Measurements from ENCODE around the gene CPA3. TPM values are rescaled to one million over a fixed set of nuclear protein-coding genes. Genes with fewer than 3 reads are reported as not detected.

The CPA3 gene
- total RNA-seq, 1 experiment from 2014 or later: not detected

DNA sequence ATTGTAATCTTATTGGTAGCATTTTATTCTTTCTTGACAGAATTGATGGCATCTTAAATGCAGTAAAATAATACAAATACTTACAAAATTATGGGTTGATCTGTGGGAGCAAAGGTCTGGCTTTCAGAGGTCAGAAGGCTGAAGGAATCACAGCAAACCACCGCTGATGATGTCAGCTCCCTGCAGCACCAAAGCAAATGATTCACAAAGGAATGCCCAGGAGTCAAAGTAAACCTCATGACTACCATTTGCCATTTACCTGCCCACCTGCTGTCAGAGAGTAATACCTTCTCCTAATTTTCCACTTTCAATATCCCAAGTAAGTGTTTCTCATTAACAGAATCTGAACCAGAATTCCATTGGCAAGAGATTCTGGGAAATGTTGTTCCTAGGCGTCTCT, 46.1 kb downstream of the CPA3 start (continued):
- TF ChIP-seq, protein P1, sequence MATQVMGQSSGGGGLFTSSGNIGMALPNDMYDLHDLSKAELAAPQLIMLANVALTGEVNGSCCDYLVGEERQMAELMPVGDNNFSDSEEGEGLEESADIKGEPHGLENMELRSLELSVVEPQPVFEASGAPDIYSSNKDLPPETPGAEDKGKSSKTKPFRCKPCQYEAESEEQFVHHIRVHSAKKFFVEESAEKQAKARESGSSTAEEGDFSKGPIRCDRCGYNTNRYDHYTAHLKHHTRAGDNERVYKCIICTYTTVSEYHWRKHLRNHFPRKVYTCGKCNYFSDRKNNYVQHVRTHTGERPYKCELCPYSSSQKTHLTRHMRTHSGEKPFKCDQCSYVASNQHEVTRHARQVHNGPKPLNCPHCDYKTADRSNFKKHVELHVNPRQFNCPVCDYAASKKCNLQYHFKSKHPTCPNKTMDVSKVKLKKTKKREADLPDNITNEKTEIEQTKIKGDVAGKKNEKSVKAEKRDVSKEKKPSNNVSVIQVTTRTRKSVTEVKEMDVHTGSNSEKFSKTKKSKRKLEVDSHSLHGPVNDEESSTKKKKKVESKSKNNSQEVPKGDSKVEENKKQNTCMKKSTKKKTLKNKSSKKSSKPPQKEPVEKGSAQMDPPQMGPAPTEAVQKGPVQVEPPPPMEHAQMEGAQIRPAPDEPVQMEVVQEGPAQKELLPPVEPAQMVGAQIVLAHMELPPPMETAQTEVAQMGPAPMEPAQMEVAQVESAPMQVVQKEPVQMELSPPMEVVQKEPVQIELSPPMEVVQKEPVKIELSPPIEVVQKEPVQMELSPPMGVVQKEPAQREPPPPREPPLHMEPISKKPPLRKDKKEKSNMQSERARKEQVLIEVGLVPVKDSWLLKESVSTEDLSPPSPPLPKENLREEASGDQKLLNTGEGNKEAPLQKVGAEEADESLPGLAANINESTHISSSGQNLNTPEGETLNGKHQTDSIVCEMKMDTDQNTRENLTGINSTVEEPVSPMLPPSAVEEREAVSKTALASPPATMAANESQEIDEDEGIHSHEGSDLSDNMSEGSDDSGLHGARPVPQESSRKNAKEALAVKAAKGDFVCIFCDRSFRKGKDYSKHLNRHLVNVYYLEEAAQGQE (IDR thresholded peaks at IDR 0.05; ENCODE audit: low read depth): no peak
- no peak for TF ChIP-seq TCF7L2 (IDR thresholded peaks at IDR 0.05; ENCODE audit: borderline replicate concordance, extremely low read depth, insufficient read depth, insufficient read length)
- no peak for TF ChIP-seq RAD21 (IDR thresholded peaks at IDR 0.05; ENCODE audit: low read depth)
- TF ChIP-seq, protein P2, sequence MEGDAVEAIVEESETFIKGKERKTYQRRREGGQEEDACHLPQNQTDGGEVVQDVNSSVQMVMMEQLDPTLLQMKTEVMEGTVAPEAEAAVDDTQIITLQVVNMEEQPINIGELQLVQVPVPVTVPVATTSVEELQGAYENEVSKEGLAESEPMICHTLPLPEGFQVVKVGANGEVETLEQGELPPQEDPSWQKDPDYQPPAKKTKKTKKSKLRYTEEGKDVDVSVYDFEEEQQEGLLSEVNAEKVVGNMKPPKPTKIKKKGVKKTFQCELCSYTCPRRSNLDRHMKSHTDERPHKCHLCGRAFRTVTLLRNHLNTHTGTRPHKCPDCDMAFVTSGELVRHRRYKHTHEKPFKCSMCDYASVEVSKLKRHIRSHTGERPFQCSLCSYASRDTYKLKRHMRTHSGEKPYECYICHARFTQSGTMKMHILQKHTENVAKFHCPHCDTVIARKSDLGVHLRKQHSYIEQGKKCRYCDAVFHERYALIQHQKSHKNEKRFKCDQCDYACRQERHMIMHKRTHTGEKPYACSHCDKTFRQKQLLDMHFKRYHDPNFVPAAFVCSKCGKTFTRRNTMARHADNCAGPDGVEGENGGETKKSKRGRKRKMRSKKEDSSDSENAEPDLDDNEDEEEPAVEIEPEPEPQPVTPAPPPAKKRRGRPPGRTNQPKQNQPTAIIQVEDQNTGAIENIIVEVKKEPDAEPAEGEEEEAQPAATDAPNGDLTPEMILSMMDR (IDR thresholded peaks at IDR 0.05 in 2 of 3, conservative IDR thresholded peaks at IDR 0.05 in 1 of 3; ENCODE audit: borderline replicate concordance in 1 of 3, insufficient read depth in 1 of 3, low read depth in 2 of 3, low read length in 2 of 3): no peak
- TF ChIP-seq, protein P3, sequence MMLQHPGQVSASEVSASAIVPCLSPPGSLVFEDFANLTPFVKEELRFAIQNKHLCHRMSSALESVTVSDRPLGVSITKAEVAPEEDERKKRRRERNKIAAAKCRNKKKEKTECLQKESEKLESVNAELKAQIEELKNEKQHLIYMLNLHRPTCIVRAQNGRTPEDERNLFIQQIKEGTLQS (IDR thresholded peaks at IDR 0.05): peak; percentile 43; the same call in 1 of the 2 replicates
- no peak for TF ChIP-seq EZH2phosphoT487 (IDR thresholded peaks at IDR 0.05; ENCODE audit: borderline replicate concordance)
- TF ChIP-seq SP1 (IDR thresholded peaks at IDR 0.05; ENCODE audit: low read depth): 0 out of 2 replicates have a peak, but pooled peaks have one; percentile 12
- no peak for TF ChIP-seq ZFX (IDR thresholded peaks at IDR 0.05)
- TF ChIP-seq CEBPB (IDR thresholded peaks at IDR 0.05; ENCODE audit: low read depth): no peak
- TF ChIP-seq CBX3 (IDR thresholded peaks at IDR 0.05; ENCODE audit: low read depth): no peak
- TF ChIP-seq FOSL1 (IDR thresholded peaks at IDR 0.05; ENCODE audit: low read depth): peak; percentile 56
